ENCODE data around the gene ARHGAP42. TPM values are rescaled to one million over a fixed set of nuclear protein-coding genes. Genes with fewer than 3 reads are reported as not detected.

Gene ARHGAP42
- total and polyA plus RNA-seq, 2 of the 4 experiments (the other 2 are of a cell fraction): 2.9 to 7.3 TPM

GRCh38 chr11:100760744-100761143 is 73.7 kb downstream of the ARHGAP42 start:
- no peak overlapping the region for H3K56ac ChIP-seq (ENCODE audit: extremely low read depth, insufficient read depth, low read length)
- no peaks in the 10 kb centered on the region for H3K9me1 ChIP-seq (ENCODE audit: insufficient read depth, low read length)
- no peak overlapping the region for H2BK5ac ChIP-seq (ENCODE audit: low read depth, low read length, poor library complexity, severe bottlenecking)
- H3K36me3 ChIP-seq (ENCODE audit: control insufficient read depth, insufficient read depth, low read length): no peaks in the 10 kb centered on the region
- POLR2A ChIA-PET (ENCODE audit: unreplicated experiment): no interaction called here
- intact Hi-C loops (cut with micrococcal nuclease) (no loop called here), in situ Hi-C loops (cut with MboI; ENCODE audit: low sequenced_read_pairs) (no loop called here), dilution Hi-C loops (cut with HindIII; ENCODE audit: low sequenced_read_pairs, unreplicated experiment) (no loop called here)
- H3K27me3 ChIP-seq (ENCODE audit: control insufficient read depth, insufficient read depth, low read length): no peaks in the 10 kb centered on the region
- no peak overlapping the region for H3K4ac ChIP-seq (ENCODE audit: low read depth, low read length)
- H2BK120ac ChIP-seq (ENCODE audit: low read depth, low read length): no peak overlapping the region
- H3K14ac ChIP-seq (replicated peaks; ENCODE audit: low read depth, low read length): no peak overlapping the region; the same call in 1 of the 2 replicates
- H3K27ac ChIP-seq (ENCODE audit: insufficient read depth, low read length): no peak overlapping the region
- CTCF ChIA-PET: no interaction called here
- peaks cover 0 to 13% of the 10 kb centered on the region in 2 experiments; a peak in 1 of 4 replicates for H3K79me1 ChIP-seq (ENCODE audit: low read depth in 1 of 2, low read length in 2 of 2)
- no peak overlapping the region for H2BK15ac ChIP-seq (ENCODE audit: low read depth, low read length)
- H2AK9ac ChIP-seq (replicated peaks; ENCODE audit: low read depth, low read length, poor library complexity): no peak overlapping the region
- H3K4me1 ChIP-seq (ENCODE audit: control insufficient read depth, insufficient read depth, low read length): no peaks in the 10 kb centered on the region
- H3K23ac ChIP-seq (ENCODE audit: low read depth, low read length): no peak overlapping the region
- no peak overlapping the region for H3K4me2 ChIP-seq (ENCODE audit: low read depth, low read length)
- 0 out of 2 replicates have a peak overlapping the region, but pooled peaks have one; percentile 16 for H2AK5ac ChIP-seq (ENCODE audit: low read depth, low read length)
- H3K4me3 ChIP-seq (ENCODE audit: insufficient read depth, low read depth, low read length): no peak overlapping the region
- H3K18ac ChIP-seq (ENCODE audit: low read depth, low read length): no peak overlapping the region
- TF ChIP-seq FOS (IDR thresholded peaks at IDR 0.05; ENCODE audit: low read depth, low read length) (no peak), BHLHE40 (IDR thresholded peaks at IDR 0.05; ENCODE audit: low read depth, low read length) (no peak), USF2 (IDR thresholded peaks at IDR 0.05; ENCODE audit: low read depth, low read length) (no peak), SMC3 (IDR thresholded peaks at IDR 0.05; ENCODE audit: low read depth, low read length) (no peak), RCOR1 (IDR thresholded peaks at IDR 0.05; ENCODE audit: insufficient replicate concordance, low read length) (no peak), CEBPB (IDR thresholded peaks at IDR 0.05; ENCODE audit: low read depth, low read length) (no peak), POLR2A (IDR thresholded peaks at IDR 0.05; ENCODE audit: low read depth, low read length) (no peak), MAZ (IDR thresholded peaks at IDR 0.05; ENCODE audit: borderline replicate concordance, low read depth, low read length) (no peak), ELK1 (IDR thresholded peaks at IDR 0.05; ENCODE audit: borderline replicate concordance, low read depth, low read length) (no peak), NFE2L2 (IDR thresholded peaks at IDR 0.05; ENCODE audit: low read depth, low read length) (no peak), RAD21 (IDR thresholded peaks at IDR 0.05; ENCODE audit: low read length) (no peak), CHD1 (IDR thresholded peaks at IDR 0.05; ENCODE audit: low read depth, low read length) (no peak), MAFK (IDR thresholded peaks at IDR 0.05; ENCODE audit: low read depth, low read length) (no peak)
- H4K91ac ChIP-seq (ENCODE audit: insufficient read depth, low read depth, low read length): no peak overlapping the region
- no peak overlapping the region for H2AFZ ChIP-seq (replicated peaks; ENCODE audit: low read length, poor library complexity)
- BruUV-seq (replicated peaks): no TSS peak
- H3K9ac ChIP-seq (ENCODE audit: low read depth, low read length): no peak overlapping the region
- ATAC-seq (ENCODE audit: low read depth) (no peak), DNase-seq (no peak)
- H4K5ac ChIP-seq (ENCODE audit: low read depth, low read length): no peak overlapping the region
- H4K20me1 ChIP-seq (ENCODE audit: insufficient read depth, low read length): no peaks in the 10 kb centered on the region
- H4K8ac ChIP-seq (ENCODE audit: low read depth in 2 of 2, low read length in 2 of 2): no peak overlapping the region
- H2BK20ac ChIP-seq (ENCODE audit: low read depth, low read length): no peak overlapping the region
- H3K9me3 ChIP-seq (ENCODE audit: control insufficient read depth, insufficient read depth, low read length): no peaks in the 10 kb centered on the region

Measured in IMR-90 (cell line).